ENCODE data around the gene GOLT1A.

DNA sequence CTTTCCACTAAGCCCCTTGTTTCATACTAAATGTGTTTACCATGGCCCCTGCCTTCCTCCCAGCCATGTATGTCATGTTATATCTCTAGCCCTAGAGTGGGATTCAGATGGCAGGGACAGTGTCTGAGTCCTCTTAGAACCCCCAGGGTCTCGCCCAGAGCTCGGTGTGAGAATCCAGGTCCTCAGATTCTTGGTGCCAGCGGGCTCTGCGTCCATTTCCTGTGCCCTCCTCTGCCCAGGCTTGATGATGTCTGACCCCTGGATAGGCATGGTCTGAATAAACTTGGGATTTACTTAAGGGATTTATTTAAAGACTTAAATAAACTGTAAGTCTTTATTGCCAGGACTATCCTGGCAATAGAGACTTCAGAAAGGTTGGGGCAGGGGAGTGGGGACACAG is 11.3 kb downstream of the GOLT1A start:
- TF ChIP-seq, protein P1, sequence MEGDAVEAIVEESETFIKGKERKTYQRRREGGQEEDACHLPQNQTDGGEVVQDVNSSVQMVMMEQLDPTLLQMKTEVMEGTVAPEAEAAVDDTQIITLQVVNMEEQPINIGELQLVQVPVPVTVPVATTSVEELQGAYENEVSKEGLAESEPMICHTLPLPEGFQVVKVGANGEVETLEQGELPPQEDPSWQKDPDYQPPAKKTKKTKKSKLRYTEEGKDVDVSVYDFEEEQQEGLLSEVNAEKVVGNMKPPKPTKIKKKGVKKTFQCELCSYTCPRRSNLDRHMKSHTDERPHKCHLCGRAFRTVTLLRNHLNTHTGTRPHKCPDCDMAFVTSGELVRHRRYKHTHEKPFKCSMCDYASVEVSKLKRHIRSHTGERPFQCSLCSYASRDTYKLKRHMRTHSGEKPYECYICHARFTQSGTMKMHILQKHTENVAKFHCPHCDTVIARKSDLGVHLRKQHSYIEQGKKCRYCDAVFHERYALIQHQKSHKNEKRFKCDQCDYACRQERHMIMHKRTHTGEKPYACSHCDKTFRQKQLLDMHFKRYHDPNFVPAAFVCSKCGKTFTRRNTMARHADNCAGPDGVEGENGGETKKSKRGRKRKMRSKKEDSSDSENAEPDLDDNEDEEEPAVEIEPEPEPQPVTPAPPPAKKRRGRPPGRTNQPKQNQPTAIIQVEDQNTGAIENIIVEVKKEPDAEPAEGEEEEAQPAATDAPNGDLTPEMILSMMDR (IDR thresholded peaks at IDR 0.05): no peak
- TF ChIP-seq EP300 (IDR thresholded peaks at IDR 0.05) (no peak), POLR2A (IDR thresholded peaks at IDR 0.05; ENCODE audit: low read depth) (no peak)

Measured in esophagus muscularis mucosa (tissue), 4 donors.